RPMI7951 (cell line): Measurements from ENCODE around the gene COL6A1. TPM values are rescaled to one million over a fixed set of nuclear protein-coding genes. Genes with fewer than 3 reads are reported as not detected.
A peak's percentile ranks its signal among the peaks of the same experiment; 100 is the strongest.

Experiments used
- DNase-seq: peaks from one replicate; pipeline ENCODE4 v3.0.0-alpha.2; 2012; ENCODE audit warnings: low read depth
- total RNA-seq: library from RNA; depleted of rRNA; stranded (reverse); fragments of >200 nt; shearing (Covaris generic); gene quantifications from 2 replicates; pipeline ENCODE4 v1.2.3, GENCODE V29; 2014; rRNA removed

Gene COL6A1
- total RNA-seq, 1 experiment from 2014 or later: 760 TPM

GRCh38 chr21:46049890-46050667 lies 68.5 kb downstream of the COL6A1 start:
- DNase-seq: no peak

GRCh38 chr21:46050668-46051378 lies 69.3 kb downstream of the COL6A1 start:
- DNase-seq: no peak

GRCh38 chr21:46051379-46051770 lies 69.8 kb downstream of the COL6A1 start:
- DNase-seq: no peak

- DNase-seq: no peak
These were observed 70.5 kb downstream of the COL6A1 start for GRCh38 chr21:46051821-46052675.

GRCh38 chr21:46052703-46053651 lies 71.4 kb downstream of the COL6A1 start:
- peak; percentile 97 for DNase-seq

- no peak for DNase-seq
These were observed 72.5 kb downstream of the COL6A1 start for GRCh38 chr21:46054031-46054430.

- peak; percentile 56 for DNase-seq
These were observed 72.9 kb downstream of the COL6A1 start for GRCh38 chr21:46054451-46054881.

Other genes with a start within 250 kb of the COL6A1 start
- 680 and 1,049 TPM in 2 replicates for gene COL6A2, start 116.3 kb downstream of the COL6A1 start, total RNA-seq
- gene FTCD, start 173.8 kb downstream of the COL6A1 start, total RNA-seq: 0.20 and 0.36 TPM in 2 replicates
- 17.2 and 18.6 TPM in 2 replicates for gene SPATC1L, start 202.7 kb downstream of the COL6A1 start, total RNA-seq
- 26.7 and 32.9 TPM in 2 replicates for gene LSS, start 247.0 kb downstream of the COL6A1 start, total RNA-seq